ENCODE measurements around the gene CAMSAP3. TPM values are rescaled to one million over a fixed set of nuclear protein-coding genes. Genes with fewer than 3 reads are reported as not detected.

The CAMSAP3 gene
- total RNA-seq, 2 donors from 2014 or later, result 0.85 TPM; not detected in 1

GRCh38 chr19:7603919-7604318 lies 8.3 kb downstream of the CAMSAP3 start:
- no peak overlapping the region for H3K4me3 ChIP-seq
- H3K9me3 ChIP-seq, result no peaks in the 10 kb centered on the region
- DNase-seq (ENCODE audit: low spot score) (no peak), ATAC-seq (ENCODE audit: insufficient number of reproducible peaks, low FRiP score, low read depth) (no peak)
- no peaks in the 10 kb centered on the region for H3K4me1 ChIP-seq (ENCODE audit: control insufficient read depth in 1 of 2, low read depth in 2 of 2)
- no peaks in the 10 kb centered on the region for H3K27me3 ChIP-seq (replicated peaks; ENCODE audit: insufficient read depth)
- no peaks in the 10 kb centered on the region for H3K36me3 ChIP-seq
- no peak for TF ChIP-seq CTCF (IDR thresholded peaks at IDR 0.05)
- H3K27ac ChIP-seq, result no peak overlapping the region

- H3K27me3 ChIP-seq (replicated peaks; ENCODE audit: insufficient read depth), result no peaks in the 10 kb centered on the region
- DNase-seq (ENCODE audit: low spot score) (no peak), ATAC-seq (ENCODE audit: insufficient number of reproducible peaks, low FRiP score, low read depth) (no peak)
- H3K27ac ChIP-seq, result no peak overlapping the region
- no peaks in the 10 kb centered on the region for H3K9me3 ChIP-seq
- no peaks in the 10 kb centered on the region for H3K36me3 ChIP-seq
- TF ChIP-seq CTCF (IDR thresholded peaks at IDR 0.05), result no peak
- no peaks in the 10 kb centered on the region for H3K4me1 ChIP-seq (ENCODE audit: control insufficient read depth in 1 of 2, low read depth in 2 of 2)
- H3K4me3 ChIP-seq, result no peak overlapping the region
Observed at GRCh38 chr19:7605490-7606222, 10.0 kb downstream of the CAMSAP3 start.

- no peaks in the 10 kb centered on the region for H3K27me3 ChIP-seq (replicated peaks; ENCODE audit: insufficient read depth)
Observed at GRCh38 chr19:7606289-7606688, 10.6 kb downstream of the CAMSAP3 start.

GRCh38 chr19:7607212-7607873 lies 11.7 kb downstream of the CAMSAP3 start:
- no peak for TF ChIP-seq CTCF (IDR thresholded peaks at IDR 0.05)
- Histone ChIP-seq H3K9me3 (no peaks in the 10 kb centered on the region), H3K4me1 (ENCODE audit: control insufficient read depth in 1 of 2, low read depth in 2 of 2) (no peaks in the 10 kb centered on the region), H3K4me3 (no peak overlapping the region), H3K27me3 (replicated peaks; ENCODE audit: insufficient read depth) (no peaks in the 10 kb centered on the region), H3K27ac (no peak overlapping the region), H3K36me3 (no peaks in the 10 kb centered on the region)
- DNase-seq (ENCODE audit: low spot score), result no peak
- ATAC-seq (ENCODE audit: insufficient number of reproducible peaks, low FRiP score, low read depth), result no peak

More at GRCh38 chr19:7606289-7606688, 10.6 kb downstream of the CAMSAP3 start:
- H3K36me3 ChIP-seq, result no peaks in the 10 kb centered on the region
- H3K4me1 ChIP-seq (ENCODE audit: control insufficient read depth in 1 of 2, low read depth in 2 of 2), result no peaks in the 10 kb centered on the region
- H3K4me3 ChIP-seq, result no peak overlapping the region
- no peak overlapping the region for H3K27ac ChIP-seq
- H3K9me3 ChIP-seq, result no peaks in the 10 kb centered on the region
- TF ChIP-seq CTCF (IDR thresholded peaks at IDR 0.05), result no peak
- DNase-seq (ENCODE audit: low spot score) (no peak), ATAC-seq (ENCODE audit: insufficient number of reproducible peaks, low FRiP score, low read depth) (no peak)

- H3K36me3 ChIP-seq, result no peaks in the 10 kb centered on the region
- H3K27me3 ChIP-seq (replicated peaks; ENCODE audit: insufficient read depth), result no peaks in the 10 kb centered on the region
- no peak for DNase-seq (ENCODE audit: low spot score)
- no peak overlapping the region for H3K27ac ChIP-seq
- H3K4me3 ChIP-seq, result no peak overlapping the region
- no peaks in the 10 kb centered on the region for H3K9me3 ChIP-seq
- ATAC-seq (ENCODE audit: insufficient number of reproducible peaks, low FRiP score, low read depth), result no peak
- no peak for TF ChIP-seq CTCF (IDR thresholded peaks at IDR 0.05)
- H3K4me1 ChIP-seq (ENCODE audit: control insufficient read depth in 1 of 2, low read depth in 2 of 2), result no peaks in the 10 kb centered on the region
Observed at GRCh38 chr19:7607874-7608560, 12.4 kb downstream of the CAMSAP3 start.

Data from thoracic aorta (tissue), 2 donors.